Fibroblast of pulmonary artery (primary cell): ENCODE measurements around the gene CEP192.
A peak's percentile ranks its signal among the peaks of the same experiment; 100 is the strongest.

Experiments used
- DNase-seq: peaks from one replicate; pipeline ENCODE4 v3.0.0-alpha.2; 2010; ENCODE audit warnings: low read depth
- H3K4me3 ChIP-seq: replicated peaks from 2 replicates; pipeline ENCODE4 v1.5.1; 2011; ENCODE audit warnings: low read depth, mild to moderate bottlenecking, control low read depth, low read length, moderate library complexity
- CTCF ChIP-seq: IDR thresholded peaks from 2 replicates; pipeline ENCODE4 v1.5.1; 2011; ENCODE audit warnings: mild to moderate bottlenecking, control low read depth, low read length, inconsistent platforms; ENCODE audit errors: missing control alignments

Gene CEP192

GRCh38 chr18:13158428-13158827, 167.3 kb downstream of the CEP192 start:
- DNase-seq = no peak
- no peak overlapping the region for H3K4me3 ChIP-seq
- TF ChIP-seq CTCF = no peak

GRCh38 chr18:13159579-13159978, 168.4 kb downstream of the CEP192 start:
- peak; percentile 85 for TF ChIP-seq CTCF
- peak; percentile 81 for DNase-seq
- no peak overlapping the region for H3K4me3 ChIP-seq

GRCh38 chr18:13161276-13161899, 170.2 kb downstream of the CEP192 start:
- no peak for TF ChIP-seq CTCF
- DNase-seq = no peak
- no peak overlapping the region for H3K4me3 ChIP-seq

GRCh38 chr18:13163167-13163927, 172.2 kb downstream of the CEP192 start:
- TF ChIP-seq CTCF = no peak
- DNase-seq = no peak
- H3K4me3 ChIP-seq = no peak overlapping the region

- DNase-seq = no peak
- no peak overlapping the region for H3K4me3 ChIP-seq
- TF ChIP-seq CTCF = no peak
Observed at GRCh38 chr18:13164406-13164805, 173.2 kb downstream of the CEP192 start.

GRCh38 chr18:13165636-13166423, 174.7 kb downstream of the CEP192 start:
- DNase-seq = no peak
- no peak overlapping the region for H3K4me3 ChIP-seq
- TF ChIP-seq CTCF = no peak
